Ishikawa (cell line): ENCODE measurements around the gene TRIM60.

Experiments
- CEBPB ChIP-seq: IDR thresholded peaks from 2 replicates; pipeline ENCODE4 v1.6.1; 2012
- CREB1 ChIP-seq: IDR thresholded peaks from 2 replicates; pipeline ENCODE4 v1.6.1; 2012; ENCODE audit warnings: low read depth
- EGR1 ChIP-seq: IDR thresholded peaks from 2 replicates; pipeline ENCODE4 v1.6.1; 2012
- EP300 ChIP-seq: IDR thresholded peaks from 2 replicates; pipeline ENCODE4 v1.6.1; 2012; ENCODE audit warnings: borderline replicate concordance
- FOXM1 ChIP-seq: IDR thresholded peaks from 2 replicates; pipeline ENCODE4 v1.6.1; 2012; ENCODE audit warnings: low read depth, borderline replicate concordance
- MAX ChIP-seq: IDR thresholded peaks from 2 replicates; pipeline ENCODE4 v1.6.1; 2012
- NFIC ChIP-seq: IDR thresholded peaks from 2 replicates; pipeline ENCODE4 v1.6.1; 2012
- RAD21 ChIP-seq: IDR thresholded peaks from 2 replicates; pipeline ENCODE4 v1.6.1; 2012; ENCODE audit warnings: low read depth
- REST ChIP-seq: IDR thresholded peaks from 2 replicates; pipeline ENCODE4 v1.6.1; 2012; ENCODE audit warnings: low read depth, mild to moderate bottlenecking
- TAF1 ChIP-seq: IDR thresholded peaks from 2 replicates; pipeline ENCODE4 v1.6.1; 2012; ENCODE audit warnings: low read depth, mild to moderate bottlenecking
- TCF12 ChIP-seq: IDR thresholded peaks from 2 replicates; pipeline ENCODE4 v1.6.1; 2012; ENCODE audit warnings: low read depth
- TEAD4 ChIP-seq: IDR thresholded peaks from 2 replicates; pipeline ENCODE4 v1.6.1; 2012
- YY1 ChIP-seq: IDR thresholded peaks from 2 replicates; pipeline ENCODE4 v1.6.1; 2012; ENCODE audit warnings: low read depth
- ZBTB7A ChIP-seq: IDR thresholded peaks from 2 replicates; pipeline ENCODE4 v1.6.1; 2012; ENCODE audit warnings: low read depth
- TF ChIP-seq, protein P1 (sequence below): IDR thresholded peaks from 2 replicates; pipeline ENCODE4 v1.6.1; 2012

TRIM60 gene

GRCh38 chr4:165055601-165056000 is 23.8 kb downstream of the TRIM60 start:
- TF ChIP-seq REST (no peak), CEBPB (no peak), EGR1 (no peak), CREB1 (no peak), YY1 (no peak), NFIC (no peak), FOXM1 (no peak), TAF1 (no peak), ZBTB7A (no peak), RAD21 (no peak), TEAD4 (no peak), MAX (no peak), TCF12 (no peak), EP300 (no peak)
- TF ChIP-seq, protein P1, sequence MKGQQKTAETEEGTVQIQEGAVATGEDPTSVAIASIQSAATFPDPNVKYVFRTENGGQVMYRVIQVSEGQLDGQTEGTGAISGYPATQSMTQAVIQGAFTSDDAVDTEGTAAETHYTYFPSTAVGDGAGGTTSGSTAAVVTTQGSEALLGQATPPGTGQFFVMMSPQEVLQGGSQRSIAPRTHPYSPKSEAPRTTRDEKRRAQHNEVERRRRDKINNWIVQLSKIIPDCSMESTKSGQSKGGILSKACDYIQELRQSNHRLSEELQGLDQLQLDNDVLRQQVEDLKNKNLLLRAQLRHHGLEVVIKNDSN = no peak

GRCh38 chr4:165058666-165059065 is 26.9 kb downstream of the TRIM60 start:
- TF ChIP-seq TAF1 (no peak), TEAD4 (no peak), YY1 (no peak), CEBPB (no peak)

DNA sequence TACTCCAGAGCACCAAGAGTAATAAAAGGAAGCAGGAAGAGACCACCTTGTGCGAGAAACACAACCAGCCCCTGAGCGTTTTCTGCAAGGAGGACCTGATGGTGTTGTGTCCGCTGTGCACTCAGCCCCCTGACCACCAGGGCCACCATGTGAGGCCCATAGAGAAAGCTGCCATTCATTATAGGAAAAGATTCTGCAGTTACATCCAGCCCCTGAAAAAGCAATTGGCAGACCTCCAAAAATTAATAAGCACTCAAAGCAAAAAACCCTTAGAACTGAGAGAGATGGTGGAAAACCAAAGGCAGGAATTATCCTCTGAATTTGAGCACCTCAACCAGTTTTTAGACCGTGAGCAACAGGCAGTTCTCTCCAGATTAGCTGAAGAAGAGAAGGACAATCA is 27.6 kb downstream of the TRIM60 start:
- TF ChIP-seq YY1 = no peak
- no peak for TF ChIP-seq RAD21
- no peak for TF ChIP-seq REST
- no peak for TF ChIP-seq CREB1

DNA sequence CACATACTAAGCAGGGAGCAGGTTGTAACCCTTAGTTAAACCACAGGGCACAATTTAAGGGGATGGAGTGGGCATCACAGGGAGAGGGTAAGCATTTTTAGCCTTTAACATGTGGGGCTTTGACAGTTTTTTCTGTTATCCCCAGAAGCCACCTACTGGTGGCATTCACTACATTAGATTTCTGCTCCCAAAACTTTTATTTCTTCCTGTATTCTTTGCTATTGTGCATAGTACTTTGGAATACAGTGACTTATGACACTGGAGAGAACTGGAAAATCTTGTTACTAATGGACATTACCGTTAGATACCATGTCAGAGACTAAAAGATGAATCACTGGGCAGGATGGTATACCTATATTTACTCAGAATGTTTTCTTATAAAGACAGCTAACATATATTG is 29.1 kb downstream of the TRIM60 start:
- TF ChIP-seq CEBPB (no peak), REST (no peak), NFIC (no peak), EP300 (no peak), TCF12 (no peak), CREB1 (no peak), TEAD4 (no peak), YY1 (no peak), EGR1 (no peak), TAF1 (no peak), MAX (no peak)
- TF ChIP-seq, protein P1 = no peak

DNA sequence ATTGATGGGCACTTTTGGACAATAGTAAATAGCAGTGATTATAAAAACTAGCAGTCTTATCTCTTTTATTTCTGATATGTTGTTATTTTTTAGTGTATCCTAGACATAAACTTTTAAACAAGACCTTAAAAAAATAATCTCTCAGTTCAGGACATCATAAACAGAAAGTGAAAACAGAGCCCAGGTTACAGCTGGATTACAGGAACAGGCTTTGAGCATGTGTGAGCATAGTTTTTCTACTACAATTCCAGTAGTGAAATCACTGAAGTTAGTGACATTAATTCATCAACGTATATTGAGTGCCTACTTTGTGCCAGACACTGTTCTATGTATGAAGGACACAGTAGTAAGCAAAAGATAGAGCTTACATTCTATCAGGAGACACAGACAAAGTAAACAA is 38.8 kb downstream of the TRIM60 start:
- TF ChIP-seq TEAD4 (no peak), EP300 (no peak), FOXM1 (no peak), YY1 (no peak), REST (no peak), NFIC (no peak), MAX (no peak)
